ENCODE data around the gene KRT2.

KRT2 gene

DNA sequence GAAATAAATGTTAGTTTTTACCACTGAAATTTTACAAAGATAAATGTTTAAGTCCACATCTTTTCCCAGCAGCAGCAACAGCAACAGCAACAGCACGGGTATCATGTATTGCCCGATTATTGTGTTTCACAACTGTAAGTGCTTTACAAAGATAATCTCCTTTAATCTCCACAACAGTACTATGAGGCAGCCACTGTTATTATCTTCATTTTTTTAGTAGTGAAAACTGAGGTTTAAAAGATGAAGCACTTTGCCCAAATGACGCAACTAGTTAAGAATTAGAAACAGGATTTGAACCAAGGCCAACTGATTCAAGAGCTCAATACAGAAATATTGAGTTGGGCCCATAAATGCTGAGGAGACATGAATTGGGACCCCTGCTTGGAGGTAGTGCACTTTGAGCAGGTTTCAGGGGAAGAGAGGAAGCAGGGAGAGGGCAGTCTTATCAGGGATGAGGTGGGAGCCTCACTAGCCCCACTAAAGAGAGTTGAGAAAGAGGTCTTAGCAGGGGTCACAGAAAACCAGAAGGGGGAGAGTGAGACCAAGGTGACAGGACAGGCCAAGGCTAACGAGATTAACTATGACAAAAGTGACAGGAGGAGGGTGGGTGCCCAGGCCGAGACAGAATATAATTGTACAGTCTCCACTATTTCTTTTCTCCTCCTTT is 15.3 kb downstream of the KRT2 start:
- no peak for DNase-seq

GRCh38 chr12:52636189-52636588 is 15.8 kb downstream of the KRT2 start:
- DNase-seq: no peak

- no peak for DNase-seq
Observed at GRCh38 chr12:52634266-52635056, 17.6 kb downstream of the KRT2 start.

- no peak for DNase-seq
Observed at GRCh38 chr12:52633383-52633782, 18.6 kb downstream of the KRT2 start.

GRCh38 chr12:52632656-52633055 is 19.4 kb downstream of the KRT2 start:
- DNase-seq: no peak

- no peak for DNase-seq
Observed at GRCh38 chr12:52631676-52632459, 20.1 kb downstream of the KRT2 start.

DNA sequence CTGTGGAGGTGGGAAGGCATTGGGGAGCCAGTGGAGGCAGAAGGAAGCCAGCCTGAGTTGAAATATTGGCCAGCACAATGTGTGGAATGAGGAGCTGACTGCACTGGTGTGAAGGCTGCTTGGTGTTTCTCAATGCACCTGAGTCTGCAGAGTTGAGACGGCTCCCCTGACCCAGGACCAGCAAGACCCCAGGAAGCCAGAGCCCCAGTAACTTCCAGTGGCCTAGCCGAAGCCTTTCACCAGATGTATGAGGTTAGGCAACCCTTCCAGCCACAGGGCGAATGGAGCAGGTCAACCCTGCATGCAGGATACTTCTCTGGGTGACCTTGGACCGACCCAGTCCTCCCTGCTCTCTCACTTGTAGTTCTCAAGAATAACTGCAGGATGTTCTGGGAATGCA is 20.7 kb downstream of the KRT2 start:
- no peak for DNase-seq

- no peak for DNase-seq
Observed at GRCh38 chr12:52630599-52631200, 21.3 kb downstream of the KRT2 start.

DNA sequence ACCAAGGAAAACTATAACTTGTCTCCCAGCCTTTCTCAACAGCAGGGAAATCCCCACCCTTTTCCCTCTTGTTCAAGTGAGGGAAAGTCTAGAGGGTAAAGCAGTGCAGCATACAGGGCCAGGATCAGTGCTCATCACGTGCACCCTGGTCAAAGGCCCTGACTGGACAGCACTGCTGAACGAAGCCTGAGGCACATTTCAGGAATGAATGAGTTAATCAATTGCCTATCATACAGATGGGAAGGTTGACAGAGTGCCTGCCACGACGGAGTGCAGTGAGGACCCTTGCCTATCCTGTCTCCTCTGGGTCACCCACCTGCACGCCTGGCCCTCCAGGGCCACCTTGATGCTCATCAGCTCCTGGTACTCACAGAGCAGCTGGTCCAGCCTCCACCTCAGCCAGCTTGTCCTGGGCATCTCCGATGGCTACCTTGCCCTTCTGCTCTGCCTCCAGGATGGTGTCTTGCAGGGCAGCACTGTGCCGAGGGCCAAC is 22.0 kb downstream of the KRT2 start:
- no peak for DNase-seq

- DNase-seq: no peak
Observed at GRCh38 chr12:52629281-52630007, 22.6 kb downstream of the KRT2 start.

- DNase-seq: no peak
Observed at GRCh38 chr12:52628841-52629240, 23.2 kb downstream of the KRT2 start.

- no peak for DNase-seq
Observed at GRCh38 chr12:52628111-52628507, 23.9 kb downstream of the KRT2 start.

DNA sequence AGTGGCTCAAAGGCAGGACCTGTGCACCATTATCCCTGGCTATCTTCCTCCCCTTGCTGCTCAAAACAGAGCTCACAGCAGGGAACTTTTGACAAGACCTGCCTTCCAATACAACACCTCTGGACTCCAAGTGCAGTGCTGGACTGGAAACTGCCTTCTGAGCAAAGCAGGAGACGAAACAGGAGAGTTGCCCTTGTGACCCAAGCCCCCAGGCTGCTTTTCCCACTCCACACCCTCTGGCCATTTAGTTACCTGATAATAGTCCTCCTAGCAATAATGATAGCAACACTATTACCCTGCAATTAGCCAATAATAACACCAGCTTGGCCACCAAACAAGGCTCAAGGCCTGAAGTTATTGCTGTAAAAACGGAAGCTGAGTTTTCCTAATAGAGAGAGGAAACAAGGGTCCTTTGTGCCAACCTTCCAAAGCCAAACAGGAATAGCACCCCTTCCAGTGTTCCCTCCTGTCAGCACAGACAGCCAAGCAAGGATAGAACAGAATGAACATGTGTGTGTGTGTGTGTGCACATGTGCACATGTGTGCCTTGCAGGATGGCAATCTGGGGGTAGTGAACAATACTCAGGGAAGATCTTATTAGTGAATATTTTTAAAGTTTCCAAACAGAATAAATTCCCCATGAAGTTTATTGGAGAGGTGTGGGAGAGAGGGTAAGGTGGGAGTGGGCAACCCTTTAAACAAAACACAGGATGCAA is 24.5 kb downstream of the KRT2 start:
- no peak for DNase-seq

DNA sequence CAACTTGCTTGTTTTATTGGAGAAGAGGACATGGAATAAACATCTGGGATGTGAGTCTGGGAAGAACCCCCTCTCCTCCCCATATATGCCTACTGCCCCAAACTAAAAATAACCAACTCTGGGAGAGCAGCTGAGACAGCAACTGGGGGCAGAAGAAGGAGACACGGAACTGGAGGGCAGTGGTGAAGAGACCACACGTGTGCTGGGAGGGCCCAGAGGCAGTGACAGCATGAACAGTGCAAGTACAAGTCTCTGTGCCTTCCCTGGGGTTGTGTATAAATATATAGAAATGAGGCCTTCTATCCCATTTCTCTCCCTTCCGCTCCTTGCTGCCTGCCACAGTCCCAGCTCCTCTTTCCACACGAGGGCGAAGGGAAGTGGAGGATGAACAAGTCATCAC is 29.7 kb downstream of the KRT2 start:
- DNase-seq: no peak

DNA sequence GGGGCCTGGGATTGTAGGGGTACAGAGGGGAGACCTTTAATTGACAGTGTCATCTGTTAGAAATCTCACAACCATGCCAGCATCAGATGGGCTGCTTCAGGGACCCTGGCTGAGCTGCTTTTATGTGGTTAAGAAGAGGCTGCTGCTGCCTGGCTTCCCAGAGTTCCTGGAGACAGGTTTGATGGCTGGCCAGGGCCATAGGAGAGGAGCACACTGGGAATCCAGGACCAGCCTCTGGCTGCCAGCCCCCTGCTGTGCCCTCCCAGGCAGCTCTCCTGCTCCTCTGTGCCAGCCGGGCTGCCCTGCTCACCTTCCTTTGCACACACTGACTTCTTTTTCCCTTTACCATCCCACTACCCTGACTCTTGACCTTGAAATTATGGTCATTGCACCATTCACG is 33.1 kb downstream of the KRT2 start:
- no peak for DNase-seq

GRCh38 chr12:52618216-52618615 is 33.8 kb downstream of the KRT2 start, which contains the start of gene KRT73:
KRT73 (minus strand) TSS chr12:52618559; CDS start chr12:52618524, 35 bp downstream.
- no peak for DNase-seq

DNA sequence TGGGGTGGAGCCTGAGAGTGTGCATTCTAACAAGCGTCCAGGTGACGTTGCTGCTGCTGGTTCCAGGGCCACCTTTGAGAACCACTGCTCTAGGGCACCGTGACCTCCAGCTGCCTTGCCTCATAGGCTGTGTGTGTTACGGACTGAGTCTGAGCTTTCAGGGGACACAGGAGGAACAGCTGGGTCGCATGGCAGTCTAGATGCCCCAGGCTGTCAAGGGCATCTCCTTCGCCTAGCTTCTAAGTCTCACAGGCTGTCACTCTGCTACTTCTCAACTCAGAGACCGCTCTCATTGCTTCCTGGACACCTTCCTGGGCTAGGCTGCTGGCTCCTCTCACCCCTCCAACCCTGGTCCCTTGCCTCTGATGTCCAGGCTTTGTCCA is 34.6 kb downstream of the KRT2 start:
- DNase-seq: no peak

- DNase-seq: no peak
Observed at GRCh38 chr12:52616680-52617402, 35.2 kb downstream of the KRT2 start.

DNA sequence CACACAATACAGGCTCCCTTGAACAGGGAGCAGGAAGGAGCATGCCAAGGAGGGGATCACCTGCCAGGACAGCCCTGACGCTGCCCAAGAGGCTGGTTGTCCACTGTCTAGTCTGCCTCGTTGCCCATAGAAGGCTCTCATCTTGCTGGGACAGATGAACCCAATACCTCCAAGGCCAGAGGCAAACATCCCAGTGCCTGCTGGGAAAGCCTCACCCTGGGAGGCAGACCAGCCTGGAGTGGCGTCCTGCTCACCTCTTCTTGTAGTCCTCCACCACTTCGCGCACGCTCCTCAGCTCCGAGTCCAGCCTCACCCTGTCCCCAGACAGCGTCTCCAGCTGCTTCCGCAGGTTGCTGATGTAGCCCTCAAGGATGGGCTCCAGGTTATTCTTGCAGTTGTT is 36.1 kb downstream of the KRT2 start:
- no peak for DNase-seq

- DNase-seq: no peak
Observed at GRCh38 chr12:52615208-52615868, 36.7 kb downstream of the KRT2 start.
